Endothelial cell of umbilical vein (primary cell): ENCODE data around the gene NAA60. TPM values are rescaled to one million over a fixed set of nuclear protein-coding genes. Genes with fewer than 3 reads are reported as not detected.

ENCODE experiments used
- BruUV-seq: library from RNA; stranded (reverse); fragments of 400-500 nt; replicated peaks from 2 replicates; lab custom pipeline; 2021; lab: Mats Ljungman, UMichigan
- CTCF ChIA-PET: fragments of 300-600, 350-600 bp; sonication (Branson Sonifier 250); formaldehyde crosslinking; loops from one replicate; lab custom pipeline; 2021; ENCODE audit warnings: antibody characterized with exemption, inconsistent platforms; lab: Charles Lee
- POLR2A ChIA-PET: fragments of 300-600, 350-600 bp; sonication (Branson Sonifier 250); formaldehyde crosslinking; loops from one replicate; lab custom pipeline; 2021; ENCODE audit warnings: antibody characterized with exemption, inconsistent platforms; lab: Charles Lee
- DNase-seq: peaks from one replicate; pipeline ENCODE4 v3.0.0-alpha.2; 2011; ENCODE audit warnings: low read depth, low spot score
- FAIRE-seq: peaks from 2 replicates; lab custom pipeline; 2011; peaks lifted over from hg19 to GRCh38; lab: Jason Lieb, UNC
- H2AFZ ChIP-seq: 2 replicates; pipeline ENCODE4 v1.6.0; 2012; ENCODE audit warnings: low read depth, low read length, control low read depth, inconsistent platforms
- H3K27ac ChIP-seq: 2 replicates; pipeline ENCODE4 v1.5.1; 2011; ENCODE audit warnings: low read depth, mild to moderate bottlenecking, control low read depth, low read length, moderate library complexity; ENCODE audit not compliant: insufficient read depth
- H3K27me3 ChIP-seq, 2 experiments: 2 replicates each; pipeline versions ENCODE4 v1.6.0 to v1.6.1; 2011; ENCODE audit warnings: low read length in 2 of 2, mixed read lengths in 1 of 2; ENCODE audit not compliant: control insufficient read depth in 2 of 2, insufficient read depth in 2 of 2
- H3K36me3 ChIP-seq, 2 experiments: 2 replicates in 1 of 2; 3 replicates in 1 of 2; pipeline ENCODE4 v1.5.1; 2011; ENCODE audit warnings: low read length in 2 of 2, mild to moderate bottlenecking in 1 of 2, moderate library complexity in 1 of 2; ENCODE audit not compliant: control insufficient read depth in 2 of 2, insufficient read depth in 2 of 2; ENCODE audit errors: extremely low read depth in 1 of 2
- H3K4me1 ChIP-seq: 3 replicates; pipeline ENCODE4 v1.5.1; 2011; ENCODE audit warnings: mild to moderate bottlenecking, low read length; ENCODE audit not compliant: control insufficient read depth, insufficient read depth; ENCODE audit errors: extremely low read depth
- H3K4me2 ChIP-seq: 2 replicates; pipeline ENCODE4 v1.6.1; 2011; ENCODE audit warnings: low read length, control low read depth, mixed read lengths; ENCODE audit not compliant: insufficient read depth
- H3K4me3 ChIP-seq, 3 experiments: fragments of 200-600 bp in 1 of 3; sonication (generic), shearing (Covaris generic) in 1 of 3; replicated peaks in 1 of 3; 2 replicates each; pipeline ENCODE4 v1.5.1; 2011 to 2016; ENCODE audit warnings: control low read depth in 3 of 3, low read length in 3 of 3, mild to moderate bottlenecking in 2 of 3, inconsistent platforms in 1 of 3, low read depth in 1 of 3, moderate library complexity in 1 of 3; ENCODE audit not compliant: insufficient read depth in 1 of 3
- H3K79me2 ChIP-seq: 2 replicates; pipeline ENCODE4 v1.6.0; 2012; ENCODE audit warnings: low read length, inconsistent platforms; ENCODE audit not compliant: control insufficient read depth, insufficient read depth
- H3K9ac ChIP-seq: replicated peaks from 2 replicates; pipeline ENCODE3; 2011; ENCODE audit warnings: low read length, control low read depth; ENCODE audit not compliant: insufficient read depth; ENCODE audit errors: extremely low read depth
- H3K9me1 ChIP-seq: replicated peaks from 3 replicates; pipeline ENCODE4 v1.6.0; 2011; ENCODE audit warnings: mild to moderate bottlenecking, low read length; ENCODE audit not compliant: control insufficient read depth, insufficient read depth; ENCODE audit errors: extremely low read depth
- H3K9me3 ChIP-seq: replicated peaks from 2 replicates; pipeline ENCODE4 v1.5.1; 2012; ENCODE audit warnings: low read length, inconsistent platforms; ENCODE audit not compliant: control insufficient read depth, insufficient read depth
- H4K20me1 ChIP-seq: replicated peaks from 2 replicates; pipeline ENCODE3; 2011; ENCODE audit warnings: mild to moderate bottlenecking, low read length; ENCODE audit not compliant: control insufficient read depth, insufficient read depth; ENCODE audit errors: extremely low read depth
- CTCF ChIP-seq, 2 donors: IDR thresholded peaks; 1 replicate in 1 of 2; 2 replicates in 1 of 2; pipeline ENCODE4 v1.5.1; 2011; ENCODE audit warnings: low read length in 2 of 2, mild to moderate bottlenecking in 2 of 2, moderate library complexity in 2 of 2, control low read depth in 1 of 2, inconsistent platforms in 1 of 2, low read depth in 1 of 2; ENCODE audit not compliant: insufficient read depth in 1 of 2; ENCODE audit errors: extremely low read depth in 1 of 2
- EZH2 ChIP-seq: IDR thresholded peaks from 2 replicates; pipeline ENCODE4 v1.6.1; 2012; ENCODE audit warnings: borderline replicate concordance, low read depth, mild to moderate bottlenecking, moderate library complexity, low read length, inconsistent platforms; ENCODE audit not compliant: severe bottlenecking
- FOS ChIP-seq: IDR thresholded peaks from 2 replicates; pipeline ENCODE4 v1.6.1; 2011; ENCODE audit warnings: mild to moderate bottlenecking, low read length, moderate library complexity, borderline replicate concordance; ENCODE audit not compliant: insufficient read depth
- GATA2 ChIP-seq: IDR thresholded peaks from 2 replicates; pipeline ENCODE4 v1.7.0; 2011; ENCODE audit warnings: low read depth, mild to moderate bottlenecking, moderate library complexity, mixed read lengths, low read length; ENCODE audit not compliant: insufficient read length, insufficient read depth
- JUN ChIP-seq: IDR thresholded peaks from 2 replicates; pipeline ENCODE4 v1.6.1; 2011; ENCODE audit warnings: borderline replicate concordance, low read depth; ENCODE audit not compliant: insufficient read length, insufficient read depth
- MAX ChIP-seq: IDR thresholded peaks from 2 replicates; pipeline ENCODE4 v1.6.1; 2011; ENCODE audit not compliant: insufficient read depth, insufficient read length
- MYC ChIP-seq: IDR thresholded peaks from one replicate; pipeline ENCODE4 v1.6.1; 2011; ENCODE audit warnings: mild to moderate bottlenecking, low read depth, low read length
- POLR2A ChIP-seq: IDR thresholded peaks from 2 replicates; pipeline ENCODE4 v1.6.1; 2012; ENCODE audit warnings: low read depth, mild to moderate bottlenecking, control low read depth, low read length
- POLR2AphosphoS5 ChIP-seq: IDR thresholded peaks from 2 replicates; pipeline ENCODE4 v1.6.1; 2012; ENCODE audit warnings: low read depth, mild to moderate bottlenecking, control low read depth, low read length, moderate library complexity; ENCODE audit not compliant: insufficient read depth
- dilution Hi-C: fragments of 300-500 bp; cut with MboI; formaldehyde crosslinking; loops from one replicate; pipeline ENCODE4 v1.15.0; 2019; ENCODE audit warnings: low sequenced_read_pairs; ENCODE audit not compliant: extremely low pct_ligation_motif_present
- intact Hi-C: fragments of 100-400 bp; cut with micrococcal nuclease; formaldehyde crosslinking; loops from one replicate; pipeline ENCODE4 v1.10.0; 2022
- polyA plus RNA-seq, 4 experiments: library from polyadenylated mRNA; depleted of rRNA in 3 of 4; stranded (reverse) in 3 of 4; unstranded in 1 of 4; fragments of >200 nt; gene quantifications; 2 replicates each; pipeline versions ENCODE4 v1.2.1 to v1.2.3, GENCODE V29; 2011 to 2012; ENCODE audit warnings: missing spikeins in 1 of 4
- total RNA-seq: library from RNA; stranded (reverse); gene quantifications from 2 replicates; pipeline ENCODE4 v1.2.3, GENCODE V29; 2021

Gene NAA60
- total and polyA plus RNA-seq, 2 donors (not counting 3 experiments of a cell fraction or from before 2014, with no cell fraction given) = 22.1 to 42.9 TPM

GRCh38 chr16:3478242-3478925 lies 34.9 kb downstream of the NAA60 start:
- no peaks in the 10 kb centered on the region for H3K9me3 ChIP-seq
- no peaks in the 10 kb centered on the region for H3K4me1 ChIP-seq
- H3K9me1 ChIP-seq = no peaks in the 10 kb centered on the region
- intact Hi-C loops (no loop called here), dilution Hi-C loops (no loop called here)
- peaks cover 2 to 26% of the 10 kb centered on the region in 2 experiments for H3K36me3 ChIP-seq
- H3K9ac ChIP-seq = no peak overlapping the region
- H3K4me2 ChIP-seq = no peak overlapping the region
- ChIA-PET POLR2A (no interaction called here), CTCF (no interaction called here)
- TF ChIP-seq FOS (no peak), POLR2A (no peak), MYC (no peak), EZH2 (no peak), POLR2AphosphoS5 (no peak), CTCF (IDR thresholded peaks at IDR 0.05; ENCODE audit: extremely low read depth in 1 of 2, insufficient read depth in 1 of 2, low read depth in 1 of 2, low read length in 2 of 2) (no peak), MAX (no peak), GATA2 (no peak), JUN (no peak)
- BruUV-seq = no TSS peak
- no peak overlapping the region for H2AFZ ChIP-seq
- no peak overlapping the region for H3K27ac ChIP-seq
- FAIRE-seq (no peak), DNase-seq (no peak)
- no peak overlapping the region for H3K4me3 ChIP-seq
- H3K27me3 ChIP-seq = no peaks in the 10 kb centered on the region
- H3K79me2 ChIP-seq = peaks cover 30% of the 10 kb centered on the region
- no peaks in the 10 kb centered on the region for H4K20me1 ChIP-seq
